ENCODE measurements around the gene CUL2.
"Not testable (repeated sequence)": the region's sequence is repeated elsewhere in the genome, so short reads cannot be mapped to it uniquely, and the experiment has no call there.

Gene CUL2

DNA sequence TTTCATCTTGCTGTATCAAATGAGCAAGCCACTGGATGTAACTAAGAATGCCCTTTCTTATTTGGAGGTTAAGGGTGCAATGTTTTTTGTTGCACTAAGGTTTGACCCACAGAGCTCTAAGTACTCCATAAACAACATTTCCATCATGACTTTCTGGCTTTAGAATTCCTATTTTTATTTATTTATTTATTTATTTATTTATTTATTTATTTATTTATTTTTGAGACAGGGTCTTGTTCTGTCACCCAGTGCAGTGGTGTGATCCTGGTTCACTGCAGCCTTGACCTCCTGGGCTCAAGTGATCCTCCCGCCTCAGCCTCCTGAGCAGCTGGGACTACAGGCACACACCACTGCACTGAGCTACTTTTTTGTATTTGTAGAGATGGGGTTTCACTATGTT is 9.9 kb downstream of the CUL2 start:
- not testable (repeated sequence) for DNase-seq (ENCODE audit: low read depth in 2 of 2, low spot score in 1 of 2)

DNA sequence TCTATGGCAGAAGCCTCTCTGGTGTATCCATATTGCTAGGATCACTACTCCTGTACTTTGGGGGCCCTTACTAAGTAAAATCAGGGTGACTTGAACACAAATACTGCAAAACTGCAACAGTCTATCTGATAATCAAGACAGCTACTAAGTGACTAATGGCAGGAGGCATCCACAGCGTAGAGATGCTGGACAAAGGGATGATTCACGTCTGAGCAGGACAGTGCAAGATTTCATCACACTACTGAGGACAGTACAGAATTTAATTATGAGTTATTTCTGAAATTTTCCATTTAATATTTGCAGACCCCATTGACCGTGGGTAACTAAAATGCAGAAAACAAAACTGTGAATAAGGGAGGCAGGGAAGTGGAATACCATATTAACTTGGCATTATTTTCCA is 10.4 kb downstream of the CUL2 start:
- DNase-seq (ENCODE audit: low read depth in 2 of 2, low spot score in 1 of 2), result no peak

DNA sequence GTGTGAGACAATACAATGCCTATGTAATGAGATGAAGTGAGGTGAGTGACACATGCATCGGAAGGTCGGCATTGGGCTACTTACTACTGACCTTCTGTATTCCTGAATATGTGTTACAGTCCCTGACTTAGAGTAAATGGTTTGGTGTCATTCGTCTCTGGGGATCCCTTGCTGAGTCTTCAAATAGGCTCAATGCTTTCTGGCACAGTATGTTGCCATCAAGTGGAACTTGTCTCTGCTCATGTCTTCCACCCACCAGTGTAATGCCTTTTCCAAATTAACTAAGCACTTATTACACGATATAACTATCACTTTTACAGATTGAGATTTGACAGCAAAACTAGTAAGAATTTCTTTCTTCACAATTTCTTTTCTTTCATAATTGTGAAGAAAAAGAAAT is 10.9 kb downstream of the CUL2 start:
- no peak for DNase-seq (ENCODE audit: low read depth in 2 of 2, low spot score in 1 of 2)

- no peak for DNase-seq (ENCODE audit: low read depth in 2 of 2, low spot score in 1 of 2)
Measured at GRCh38 chr10:35075228-35075627, 14.9 kb downstream of the CUL2 start.

- no peak for DNase-seq (ENCODE audit: low read depth in 2 of 2, low spot score in 1 of 2)
Measured at GRCh38 chr10:35074266-35074665, 15.9 kb downstream of the CUL2 start.

- no peak for DNase-seq (ENCODE audit: low read depth in 2 of 2, low spot score in 1 of 2)
Measured at GRCh38 chr10:35070521-35070920, 19.6 kb downstream of the CUL2 start.

GRCh38 chr10:35063837-35064454 is 26.2 kb downstream of the CUL2 start:
- no peak for DNase-seq (ENCODE audit: low read depth in 2 of 2, low spot score in 1 of 2)

DNA sequence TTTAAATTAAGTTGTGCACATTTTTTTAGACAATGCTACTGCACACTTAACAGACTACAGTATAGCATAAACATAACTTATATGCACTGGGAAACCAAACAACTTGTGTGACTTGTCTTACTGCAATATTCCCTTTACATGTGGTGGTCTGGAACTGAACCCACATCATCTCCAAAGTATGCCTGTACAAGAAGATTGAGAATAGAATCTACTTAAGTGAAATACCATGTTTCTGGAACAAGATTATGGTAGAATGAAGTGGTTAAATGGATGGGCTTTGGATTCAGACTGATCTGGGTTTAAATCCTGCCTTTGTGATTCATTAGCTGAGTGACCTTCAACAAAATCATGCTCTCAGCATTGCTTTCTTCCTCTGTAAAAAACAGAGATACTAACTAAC is 30.7 kb downstream of the CUL2 start:
- DNase-seq (ENCODE audit: low read depth in 2 of 2, low spot score in 1 of 2), result no peak

GRCh38 chr10:35058686-35059085 is 31.5 kb downstream of the CUL2 start:
- no peak for DNase-seq (ENCODE audit: low read depth in 2 of 2, low spot score in 1 of 2)

DNA sequence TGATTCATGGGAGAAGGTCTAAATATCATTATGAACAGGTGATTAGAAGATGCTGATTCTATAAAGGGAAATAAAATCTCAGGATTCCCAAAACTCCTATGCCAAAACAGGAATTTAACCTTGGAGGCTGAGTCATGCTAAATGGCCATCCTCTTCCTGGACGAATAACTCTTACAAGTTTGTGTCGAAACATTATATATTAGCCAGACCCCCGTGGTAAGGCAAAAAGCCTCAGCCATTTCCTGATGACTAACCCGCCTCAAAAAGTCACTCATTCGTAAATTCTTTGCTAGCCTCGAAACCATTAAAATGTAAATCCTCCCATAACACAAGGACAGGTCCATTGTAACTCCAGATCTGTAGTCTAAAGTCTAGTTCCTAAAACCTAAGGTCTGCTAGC is 32.0 kb downstream of the CUL2 start:
- no peak for DNase-seq (ENCODE audit: low read depth in 2 of 2, low spot score in 1 of 2)

DNA sequence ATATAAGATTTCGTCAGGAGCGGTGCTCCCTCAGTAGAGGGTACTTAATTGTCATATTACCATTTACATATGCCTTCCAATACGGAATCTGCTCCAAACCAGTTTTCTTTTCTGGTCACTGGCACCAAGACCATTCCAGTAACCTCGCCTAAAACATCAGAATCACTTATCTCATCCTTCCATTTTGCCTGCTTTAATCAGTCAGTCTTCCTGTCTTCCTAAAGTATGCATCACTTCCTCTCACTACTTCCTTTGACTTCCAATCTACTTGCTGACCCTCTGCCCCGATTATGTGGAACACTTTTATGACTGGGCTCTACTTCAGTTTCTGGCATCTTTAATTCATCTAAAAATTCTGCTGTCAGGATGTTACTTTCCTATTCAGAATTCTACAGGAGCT is 33.5 kb downstream of the CUL2 start:
- DNase-seq (ENCODE audit: low read depth in 2 of 2, low spot score in 1 of 2), result no peak

DNA sequence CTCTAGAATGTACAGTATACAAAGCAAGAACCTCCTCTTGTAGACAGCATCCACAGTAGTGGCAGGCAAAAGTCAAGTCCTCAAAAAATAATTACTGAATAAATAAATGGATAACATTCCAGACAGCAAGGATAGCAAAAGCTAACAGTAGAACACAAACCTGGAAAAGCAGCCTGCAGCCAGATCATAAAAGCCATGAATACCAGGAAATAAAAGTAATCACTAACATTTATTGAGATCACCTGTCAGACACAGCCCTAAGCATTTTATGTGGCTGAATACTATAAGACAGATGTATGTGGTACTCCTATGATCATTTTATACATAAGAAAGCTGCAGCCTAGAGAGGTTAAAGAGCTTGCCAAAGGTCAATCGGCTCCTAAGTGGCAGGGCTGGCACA is 34.0 kb downstream of the CUL2 start:
- no peak for DNase-seq (ENCODE audit: low read depth in 2 of 2, low spot score in 1 of 2)

DNA sequence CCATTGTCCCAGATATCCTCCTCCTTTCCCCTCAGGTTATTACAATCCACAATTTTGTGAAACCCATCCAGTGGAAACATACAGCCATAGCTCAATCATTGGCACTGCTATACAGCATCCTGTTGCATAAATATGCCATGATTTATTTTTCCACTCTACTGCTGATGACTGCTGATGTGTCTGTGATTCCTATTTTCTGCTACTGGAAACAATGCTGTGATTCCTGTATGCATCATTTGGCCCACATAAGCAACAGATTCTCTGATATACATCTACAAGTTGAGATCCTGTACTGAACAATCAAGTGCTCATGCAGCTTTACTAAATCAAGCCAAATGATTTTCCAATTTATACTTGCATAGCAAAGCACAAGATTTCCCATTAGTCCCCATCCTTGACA is 39.6 kb downstream of the CUL2 start:
- DNase-seq (ENCODE audit: low read depth in 2 of 2, low spot score in 1 of 2), result no peak

DNA sequence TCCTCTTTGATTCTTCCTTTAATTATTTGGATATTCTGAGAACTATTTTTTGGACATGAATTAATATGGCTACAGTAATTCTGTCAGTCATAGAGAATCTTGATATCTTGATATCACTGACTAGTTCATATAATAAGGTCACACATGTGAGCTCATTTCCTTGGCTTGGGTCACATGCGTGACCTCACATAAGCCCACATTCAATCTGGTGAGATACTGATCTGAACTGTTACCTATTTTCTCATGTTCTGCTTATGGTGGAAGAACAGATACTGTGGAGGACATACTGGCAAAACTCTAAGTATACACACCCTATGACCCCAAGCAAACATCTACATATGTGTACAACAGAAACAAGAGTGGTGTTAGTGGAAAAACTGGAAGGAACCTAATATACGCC is 44.1 kb downstream of the CUL2 start:
- no peak for DNase-seq (ENCODE audit: low read depth in 2 of 2, low spot score in 1 of 2)

- DNase-seq (ENCODE audit: low read depth in 2 of 2, low spot score in 1 of 2), result not testable (repeated sequence)
Measured at GRCh38 chr10:35045275-35045674, 44.9 kb downstream of the CUL2 start.

- no peak for DNase-seq (ENCODE audit: low read depth in 2 of 2, low spot score in 1 of 2)
Measured at GRCh38 chr10:35043796-35044344, 46.3 kb downstream of the CUL2 start.

DNA sequence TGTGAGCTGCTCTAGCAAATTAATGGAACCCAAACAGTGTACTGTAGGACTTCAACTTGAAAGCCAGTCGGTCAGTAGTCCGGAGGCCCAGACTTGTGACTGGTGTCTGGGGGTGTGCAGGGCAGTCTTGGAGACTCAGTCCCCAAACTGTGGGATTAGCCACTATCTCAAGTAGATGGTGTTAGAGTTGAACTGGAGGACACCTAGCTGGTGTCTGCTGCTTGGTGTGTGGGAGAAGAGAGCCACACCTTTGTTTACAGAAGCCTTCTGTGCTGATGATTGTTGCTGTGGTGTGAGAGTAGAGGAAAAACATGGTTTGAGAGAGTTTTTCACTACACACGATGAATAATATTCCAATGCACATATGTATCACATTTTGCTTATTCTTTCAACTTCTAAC is 47.4 kb downstream of the CUL2 start:
- DNase-seq (ENCODE audit: low read depth in 2 of 2, low spot score in 1 of 2), result no peak

DNA sequence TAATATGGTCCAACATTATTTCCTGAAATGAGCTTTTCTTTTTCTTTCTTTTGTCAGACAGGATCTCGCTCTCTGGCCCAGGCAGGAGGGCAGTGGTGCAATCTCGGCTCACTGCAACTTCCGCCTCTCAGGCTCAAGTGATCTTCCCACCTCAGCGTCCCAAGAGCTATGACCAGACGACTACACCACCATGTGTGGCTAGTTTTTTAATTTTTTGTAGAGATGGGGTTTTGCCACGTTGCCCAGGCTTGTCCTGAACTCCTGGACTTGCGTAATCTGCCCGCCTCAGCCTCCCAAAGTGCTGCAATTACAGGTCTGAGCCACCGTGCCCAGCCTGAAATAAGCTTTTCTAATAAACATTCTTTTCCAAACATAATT is 48.6 kb downstream of the CUL2 start:
- no peak for DNase-seq (ENCODE audit: low read depth in 2 of 2, low spot score in 1 of 2)

- no peak for DNase-seq (ENCODE audit: low read depth in 2 of 2, low spot score in 1 of 2)
Measured at GRCh38 chr10:35040760-35041501, 49.2 kb downstream of the CUL2 start.

- DNase-seq (ENCODE audit: low read depth in 2 of 2, low spot score in 1 of 2), result no peak
Measured at GRCh38 chr10:35037104-35037503, 53.0 kb downstream of the CUL2 start.

DNA sequence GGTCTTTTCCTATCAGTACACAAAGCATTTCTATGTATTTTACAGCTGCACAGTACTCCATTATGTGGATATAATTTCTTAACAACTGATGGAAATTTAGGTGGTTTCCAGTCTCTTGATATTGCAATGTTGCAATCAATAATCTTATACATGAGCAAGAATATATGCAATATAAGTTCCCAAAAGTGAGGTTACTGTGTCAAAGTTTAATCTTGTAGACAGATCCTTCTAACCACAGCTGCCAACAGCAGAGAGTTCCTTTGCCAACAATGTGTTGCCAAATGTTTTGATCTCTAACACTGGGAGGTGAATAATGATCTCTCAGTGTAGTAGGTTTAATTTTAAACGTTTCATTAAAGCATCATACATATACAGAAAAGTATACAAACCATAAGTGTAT is 54.5 kb downstream of the CUL2 start:
- no peak for DNase-seq (ENCODE audit: low read depth in 2 of 2, low spot score in 1 of 2)

DNA sequence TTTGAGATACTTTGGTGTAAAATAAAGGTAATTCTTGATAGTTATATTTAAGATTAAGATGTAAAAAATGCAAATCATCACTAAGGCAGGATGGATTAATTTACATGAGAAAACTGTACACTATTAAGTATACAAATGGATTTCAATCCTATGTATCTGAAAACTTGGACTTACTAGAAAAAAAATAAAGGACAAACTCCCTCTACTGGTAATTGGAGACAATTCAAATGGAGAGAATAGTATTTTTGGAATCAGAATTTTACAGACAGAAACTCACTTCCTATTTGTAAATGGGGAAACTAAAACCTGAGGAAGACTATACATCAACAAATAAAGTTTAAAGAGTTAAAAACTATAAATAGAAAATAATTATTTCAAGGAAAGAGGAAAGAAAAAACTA is 62.6 kb downstream of the CUL2 start:
- DNase-seq (ENCODE audit: low read depth in 2 of 2, low spot score in 1 of 2), result no peak

- DNase-seq (ENCODE audit: low read depth in 2 of 2, low spot score in 1 of 2), result no peak
Measured at GRCh38 chr10:35025916-35026315, 64.2 kb downstream of the CUL2 start.

Data from stimulated activated CD8-positive, alpha-beta memory T cell treated with anti-CD3 and anti-CD28 coated beads, Interleukin-4, amount 100 ng/mL, for 1 hour (primary cell).